IMR-90 (cell line): ENCODE measurements around the gene PNPLA1.

Experiments used
- CEBPB ChIP-seq: IDR thresholded peaks from 2 replicates; pipeline ENCODE4 v1.6.1; 2012; ENCODE audit warnings: low read depth, low read length, improper control_type of control experiment
- CHD1 ChIP-seq: IDR thresholded peaks from 2 replicates; pipeline ENCODE4 v1.6.1; 2012; ENCODE audit warnings: low read depth, low read length, improper control_type of control experiment
- CTCF ChIP-seq: conservative IDR thresholded peaks from 2 replicates; pipeline ENCODE4 v1.5.1; 2012; ENCODE audit warnings: mild to moderate bottlenecking, low read depth, low read length, improper control_type of control experiment
- FOS ChIP-seq: fragments of 150-350 bp; IDR thresholded peaks from 2 replicates; pipeline ENCODE4 v1.6.1; 2016; ENCODE audit warnings: low read depth, low read length
- MAFK ChIP-seq: IDR thresholded peaks from 2 replicates; pipeline ENCODE4 v1.6.1; 2012; ENCODE audit warnings: low read depth, low read length, improper control_type of control experiment
- MXI1 ChIP-seq: IDR thresholded peaks from 2 replicates; pipeline ENCODE4 v1.6.1; 2012; ENCODE audit warnings: low read depth, mild to moderate bottlenecking, low read length, moderate library complexity, borderline replicate concordance
- NFE2L2 ChIP-seq: fragments of 150-350 bp; IDR thresholded peaks from 2 replicates; pipeline ENCODE4 v1.6.1; 2016; ENCODE audit warnings: low read depth, mild to moderate bottlenecking, low read length
- POLR2A ChIP-seq: IDR thresholded peaks from 2 replicates; pipeline ENCODE4 v1.6.1; 2012; ENCODE audit warnings: mild to moderate bottlenecking, low read depth, low read length
- RAD21 ChIP-seq: IDR thresholded peaks from 2 replicates; pipeline ENCODE4 v1.6.1; 2012; ENCODE audit warnings: low read length, improper control_type of control experiment
- RCOR1 ChIP-seq: IDR thresholded peaks from 2 replicates; pipeline ENCODE4 v1.6.1; 2012; ENCODE audit warnings: mild to moderate bottlenecking, low read length, improper control_type of control experiment; ENCODE audit not compliant: insufficient replicate concordance
- RFX5 ChIP-seq: IDR thresholded peaks from 2 replicates; pipeline ENCODE4 v1.8.0; 2012; ENCODE audit warnings: low read depth, mild to moderate bottlenecking, low read length, moderate library complexity
- SMC3 ChIP-seq: fragments of 150-350 bp; IDR thresholded peaks from 2 replicates; pipeline ENCODE4 v1.6.1; 2016; ENCODE audit warnings: low read depth, mild to moderate bottlenecking, antibody characterized with exemption, low read length, moderate library complexity

GRCh38 chr6:36312854-36313648 lies 43.2 kb downstream of the PNPLA1 start:
- TF ChIP-seq CTCF (no peak), POLR2A (no peak), NFE2L2 (no peak), SMC3 (no peak), MAFK (no peak), CEBPB (no peak), RAD21 (no peak), FOS (no peak), MXI1 (no peak), RCOR1 (no peak), RFX5 (no peak), CHD1 (no peak)
